Large intestine (tissue), 3 donors: ENCODE measurements around the gene PRKD1. TPM values are rescaled to one million over a fixed set of nuclear protein-coding genes. Genes with fewer than 3 reads are reported as not detected.
A peak's percentile ranks its signal among the peaks of the same experiment; 100 is the strongest.
"Not testable (repeated sequence)": the region's sequence is repeated elsewhere in the genome, so short reads cannot be mapped to it uniquely, and the experiment has no call there.

Experiments
- DNase-seq, 2 donors: peaks; one replicate each; pipeline versions ENCODE4 v3.0.0 to v3.0.0-alpha.2; 2013
- H3K27ac ChIP-seq: one replicate; pipeline ENCODE4 v1.5.1; 2013; ENCODE audit warnings: low read length
- H3K27me3 ChIP-seq: 2 replicates; pipeline ENCODE4 v1.6.1; 2013; ENCODE audit warnings: low read length; ENCODE audit not compliant: control insufficient read depth, insufficient read depth
- H3K36me3 ChIP-seq: 2 replicates; pipeline ENCODE4 v1.6.1; 2013; ENCODE audit warnings: low read length; ENCODE audit not compliant: control insufficient read depth, insufficient read depth
- H3K4me1 ChIP-seq: one replicate; pipeline ENCODE4 v1.6.1; 2013; ENCODE audit warnings: low read length; ENCODE audit not compliant: control insufficient read depth, insufficient read depth
- H3K4me3 ChIP-seq: one replicate; pipeline ENCODE4 v1.5.1; 2013; ENCODE audit warnings: low read length
- H3K9me3 ChIP-seq: one replicate; pipeline ENCODE4 v1.6.1; 2013; ENCODE audit warnings: mild to moderate bottlenecking, low read depth, low read length, moderate library complexity; ENCODE audit not compliant: control insufficient read depth
- WGBS: methylation state at CpG from one replicate; pipeline ENCODE4 v1.1.5; 2013; ENCODE audit warnings: low lambda C conversion rate; ENCODE audit not compliant: insufficient coverage; 5-methylcytosine and 5-hydroxymethylcytosine counted together
- polyA plus RNA-seq: library from polyadenylated mRNA; unstranded; fragments of 120-200 nt; gene quantifications from one replicate; pipeline ENCODE4 v1.2.1, GENCODE V29; 2013

The PRKD1 gene
- polyA plus RNA-seq, 1 donor, result 18.6 TPM

DNA sequence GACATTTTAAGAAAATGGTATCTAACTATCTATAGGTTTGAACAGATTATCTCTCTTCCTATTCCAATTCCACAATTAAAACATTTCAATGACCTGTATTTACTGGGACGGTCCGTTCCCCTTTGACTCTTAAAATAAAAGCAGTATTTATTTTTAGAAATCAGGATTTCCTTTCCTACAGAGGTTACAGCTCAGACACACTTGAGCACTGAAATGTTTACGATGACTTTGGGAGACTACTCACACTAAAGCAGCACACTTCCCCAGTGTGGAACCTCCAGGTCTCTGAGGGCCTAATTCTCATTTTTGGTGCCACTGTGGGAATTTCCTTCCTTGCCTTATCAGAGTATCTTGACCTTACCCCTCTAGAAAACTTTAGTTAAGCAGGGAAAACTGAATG is 181.8 kb downstream of the PRKD1 start:
- DNase-seq, result no peak
- Histone ChIP-seq H3K27me3 (no peaks in the 10 kb centered on the region), H3K27ac (no peak overlapping the region), H3K36me3 (no peaks in the 10 kb centered on the region), H3K4me1 (peaks cover 10% of the 10 kb centered on the region), H3K9me3 (no peaks in the 10 kb centered on the region), H3K4me3 (no peak overlapping the region)
- WGBS, result 79% methylated on average over 2 of the region's 3 CpGs

DNA sequence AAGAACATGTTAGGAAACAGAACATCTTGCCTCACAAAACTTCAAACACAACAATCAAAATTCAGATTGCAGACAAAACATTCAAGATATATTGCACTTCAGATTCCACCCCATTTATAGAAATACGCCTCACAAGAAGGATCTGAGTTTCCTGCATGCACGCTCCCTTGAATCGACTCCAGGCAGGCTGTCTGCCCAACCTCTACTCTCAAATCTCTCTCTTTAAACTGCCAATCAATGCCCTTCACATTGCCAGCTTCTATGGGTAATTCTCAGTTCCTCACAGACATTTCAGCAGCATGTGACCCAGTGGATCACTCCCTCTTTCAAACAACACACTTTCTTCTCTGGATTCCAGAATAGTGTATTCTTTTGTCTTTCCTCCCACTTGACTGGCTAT is 184.1 kb downstream of the PRKD1 start:
- Histone ChIP-seq H3K9me3 (no peaks in the 10 kb centered on the region), H3K27ac (no peak overlapping the region), H3K4me3 (no peak overlapping the region), H3K4me1 (peaks cover 3% of the 10 kb centered on the region), H3K36me3 (no peaks in the 10 kb centered on the region), H3K27me3 (no peaks in the 10 kb centered on the region)
- DNase-seq, result no peak
- no CpG with 5 or more reads among the region's 3 CpGs for WGBS

DNA sequence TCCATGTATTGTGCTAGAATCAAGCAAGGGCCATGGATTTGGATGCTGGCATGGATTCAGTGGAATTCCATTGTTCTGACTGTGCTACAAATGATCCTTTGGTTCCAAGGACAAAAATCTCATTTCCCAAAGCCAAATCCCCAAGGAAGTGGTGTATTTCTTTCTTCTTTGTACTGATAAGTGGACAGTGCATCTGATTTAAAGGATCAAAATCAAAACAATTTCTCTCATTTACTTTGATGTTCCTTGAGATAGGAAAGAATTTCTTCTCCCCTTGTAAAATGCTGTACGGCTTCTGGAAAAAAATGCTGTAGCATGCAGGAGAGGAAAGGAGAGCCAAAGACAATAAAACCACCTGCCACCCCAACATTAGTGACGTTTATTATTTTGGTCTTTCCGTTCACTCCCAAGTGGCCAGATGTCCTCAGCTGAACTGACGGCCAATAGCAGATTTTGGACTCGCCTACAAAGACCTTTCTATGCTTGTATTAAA is 185.7 kb downstream of the PRKD1 start:
- no CpG with 5 or more reads among the region's 5 CpGs for WGBS
- no peak for DNase-seq
- Histone ChIP-seq H3K4me1 (no peaks in the 10 kb centered on the region), H3K27me3 (no peaks in the 10 kb centered on the region), H3K9me3 (no peaks in the 10 kb centered on the region), H3K27ac (no peak overlapping the region), H3K4me3 (no peak overlapping the region), H3K36me3 (no peaks in the 10 kb centered on the region)

DNA sequence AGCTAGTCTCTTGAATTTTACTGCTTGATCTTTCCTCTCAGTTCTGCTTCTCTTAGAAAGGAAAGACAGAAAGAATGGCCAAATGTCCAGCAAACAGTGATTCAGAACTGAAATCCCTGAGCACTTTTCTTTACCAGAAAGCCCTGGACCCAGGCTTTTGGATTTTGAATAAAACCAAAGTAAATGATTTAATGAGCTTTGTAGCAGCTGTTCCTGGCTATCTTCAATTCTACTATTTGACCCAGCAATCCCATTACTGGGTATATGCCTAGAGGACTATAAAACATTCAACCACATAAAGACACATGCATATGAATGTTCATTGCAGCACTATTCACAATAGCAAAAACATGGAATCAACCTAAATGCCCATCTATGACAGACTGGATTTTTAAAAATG is 187.2 kb downstream of the PRKD1 start:
- Histone ChIP-seq H3K4me1 (no peaks in the 10 kb centered on the region), H3K27me3 (no peaks in the 10 kb centered on the region), H3K9me3 (no peaks in the 10 kb centered on the region), H3K27ac (no peak overlapping the region), H3K36me3 (no peaks in the 10 kb centered on the region), H3K4me3 (no peak overlapping the region)
- DNase-seq, result no peak

DNA sequence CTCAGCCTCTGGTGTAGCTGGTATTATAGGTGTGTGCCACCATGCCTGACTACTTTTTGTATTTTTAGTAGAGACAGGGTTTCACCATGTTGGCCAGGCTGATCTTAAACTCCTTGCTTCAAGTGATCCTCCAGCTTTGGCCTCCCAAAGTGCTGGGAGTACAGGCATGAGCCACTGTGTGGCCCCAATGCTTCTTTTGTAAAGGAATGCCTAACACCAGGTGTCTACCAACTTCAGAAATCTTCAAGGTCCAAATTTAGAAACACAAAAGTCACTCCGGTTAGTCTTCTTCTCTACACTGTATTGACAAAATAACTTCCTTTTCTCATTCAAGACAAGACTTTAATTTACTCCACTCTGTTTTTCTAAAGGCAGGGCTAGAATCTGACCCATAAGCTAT is 188.7 kb downstream of the PRKD1 start:
- Histone ChIP-seq H3K27ac (no peak overlapping the region), H3K27me3 (no peaks in the 10 kb centered on the region), H3K4me3 (no peak overlapping the region), H3K9me3 (no peaks in the 10 kb centered on the region), H3K36me3 (no peaks in the 10 kb centered on the region), H3K4me1 (no peaks in the 10 kb centered on the region)
- no peak for DNase-seq
- WGBS, result 71% methylated on average over 1 of the region's 1 CpG

DNA sequence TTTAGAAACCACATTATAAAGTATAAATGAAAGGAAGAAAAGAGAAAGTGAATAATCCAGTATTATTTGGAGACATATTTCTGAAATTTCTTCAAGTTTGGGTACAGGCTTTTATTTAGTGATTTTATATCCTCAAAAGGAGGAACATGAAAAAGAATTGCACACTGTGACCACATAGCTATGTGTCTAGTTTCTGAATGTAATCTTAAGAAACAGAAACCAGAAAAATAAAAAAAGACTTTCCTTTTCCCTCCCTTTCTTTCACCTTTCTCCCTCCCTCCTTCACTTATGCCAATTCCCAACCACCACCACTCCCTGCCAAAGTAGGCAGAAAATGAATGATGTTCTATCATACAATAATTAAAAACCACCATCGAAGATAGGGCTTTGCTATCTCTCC is 189.6 kb downstream of the PRKD1 start:
- H3K27ac ChIP-seq, result no peak overlapping the region
- no CpG with 5 or more reads among the region's 1 CpG for WGBS
- H3K9me3 ChIP-seq, result no peaks in the 10 kb centered on the region
- no peaks in the 10 kb centered on the region for H3K36me3 ChIP-seq
- no peak for DNase-seq
- H3K4me1 ChIP-seq, result no peaks in the 10 kb centered on the region
- H3K4me3 ChIP-seq, result no peak overlapping the region
- H3K27me3 ChIP-seq, result no peaks in the 10 kb centered on the region

DNA sequence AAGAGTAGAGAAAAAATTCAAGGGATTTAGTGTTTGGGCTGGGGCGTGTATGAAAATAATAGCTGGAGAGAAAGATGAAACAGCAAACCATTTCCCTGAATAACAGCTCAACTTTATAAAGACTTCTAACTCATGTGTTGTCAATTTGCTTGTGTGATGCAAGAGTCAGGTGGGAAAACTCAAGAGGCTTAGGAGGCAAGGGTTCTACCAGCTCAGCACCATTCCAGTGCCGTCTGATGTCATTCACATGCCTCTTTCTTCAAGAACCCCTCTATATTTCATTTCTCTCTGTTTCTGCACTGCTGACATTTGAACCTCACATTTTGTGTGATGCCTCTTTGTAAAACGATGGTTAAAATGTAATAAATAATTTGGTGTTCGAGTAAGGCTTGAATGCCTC is 192.2 kb downstream of the PRKD1 start:
- no peak for DNase-seq
- H3K4me1 ChIP-seq, result no peaks in the 10 kb centered on the region
- H3K36me3 ChIP-seq, result no peaks in the 10 kb centered on the region
- H3K4me3 ChIP-seq, result no peak overlapping the region
- H3K27me3 ChIP-seq, result no peaks in the 10 kb centered on the region
- 100% methylated on average over 1 of the region's 4 CpGs for WGBS
- no peak overlapping the region for H3K27ac ChIP-seq
- no peaks in the 10 kb centered on the region for H3K9me3 ChIP-seq

DNA sequence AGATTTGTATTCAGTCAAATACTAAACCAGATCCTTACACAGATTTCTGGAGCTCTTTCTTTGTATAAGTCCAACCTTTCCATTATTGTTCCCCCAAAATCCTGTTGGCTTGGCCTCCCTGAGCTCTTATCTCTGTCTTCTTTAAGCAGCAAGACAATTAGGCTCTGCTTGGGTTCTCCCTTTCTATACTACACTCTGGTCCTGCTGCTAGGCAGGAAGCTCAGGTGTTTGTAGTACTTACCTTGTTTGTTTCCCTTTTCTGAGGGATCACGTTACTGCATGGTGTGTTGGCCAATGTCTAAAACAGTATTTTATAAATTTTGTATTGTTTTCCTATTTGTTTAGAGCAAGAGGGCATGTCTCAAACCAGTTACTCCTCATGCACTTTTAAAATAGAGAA is 192.9 kb downstream of the PRKD1 start:
- Histone ChIP-seq H3K27me3 (no peaks in the 10 kb centered on the region), H3K27ac (no peak overlapping the region), H3K9me3 (no peaks in the 10 kb centered on the region), H3K4me1 (no peaks in the 10 kb centered on the region), H3K4me3 (no peak overlapping the region), H3K36me3 (no peaks in the 10 kb centered on the region)
- WGBS, result 50% methylated on average over 1 of the region's 1 CpG
- DNase-seq, result no peak

DNA sequence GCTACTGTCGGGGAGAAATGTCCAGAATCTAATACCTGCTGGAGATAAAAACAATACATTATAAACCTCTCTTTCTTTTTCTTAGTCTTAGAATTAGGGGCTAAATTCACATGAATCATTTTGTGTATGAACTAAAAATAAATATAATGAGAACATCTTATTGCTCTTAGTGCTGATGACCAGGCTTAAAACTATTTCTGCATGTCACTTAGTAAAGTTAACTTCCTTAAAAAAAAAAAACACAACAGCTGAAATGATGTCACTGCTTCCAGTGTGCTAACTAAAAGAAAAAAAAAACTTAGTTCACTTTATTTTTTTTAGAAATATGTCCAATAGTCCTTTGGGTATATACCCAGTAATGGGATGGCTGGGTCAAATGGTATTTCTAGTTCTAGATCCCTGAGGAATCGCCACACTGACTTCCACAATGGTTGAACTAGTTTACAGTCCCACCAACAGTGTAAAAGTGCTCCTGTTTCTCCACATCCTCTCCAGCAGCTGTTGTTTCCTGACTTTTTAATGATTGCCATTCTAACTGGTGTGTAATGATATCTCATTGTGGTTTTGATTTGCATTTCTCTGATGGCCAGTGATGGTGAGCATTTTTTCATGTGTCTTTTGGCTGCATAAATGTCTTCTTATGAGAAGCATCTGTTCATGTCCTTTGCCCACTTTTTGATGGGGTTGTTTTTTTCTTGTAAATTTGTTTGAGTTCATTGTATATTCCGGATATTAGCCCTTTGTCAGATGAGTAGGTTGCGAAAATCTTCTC is 200.9 kb downstream of the PRKD1 start:
- not testable (repeated sequence) for H3K4me1 ChIP-seq, DNase-seq, H3K27me3 ChIP-seq, H3K27ac ChIP-seq, H3K36me3 ChIP-seq, H3K9me3 ChIP-seq, H3K4me3 ChIP-seq
- no CpG with 5 or more reads among the region's 4 CpGs for WGBS

DNA sequence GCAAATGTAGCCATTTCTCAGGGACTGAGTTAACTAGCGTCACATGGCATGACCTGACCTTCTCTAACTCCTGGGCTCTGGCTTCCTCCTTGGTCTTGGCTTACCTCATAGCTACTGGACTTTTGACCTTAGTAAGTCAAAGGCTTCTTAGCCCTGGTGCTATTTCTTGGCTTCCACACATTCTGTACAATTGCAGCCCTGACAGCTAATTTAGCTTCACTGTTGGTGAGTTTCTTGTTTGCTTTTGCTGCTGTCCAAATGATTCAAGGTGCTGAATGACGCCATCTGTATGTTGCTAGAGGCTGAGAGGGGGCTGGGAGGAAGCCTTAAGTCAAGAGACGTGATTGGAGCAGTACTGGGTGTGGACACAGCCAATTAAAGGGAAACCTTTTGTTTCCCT is 202.7 kb downstream of the PRKD1 start:
- no peak overlapping the region for H3K4me3 ChIP-seq
- DNase-seq, result peak; percentile 54 to 79
- H3K4me1 ChIP-seq, result peaks cover 4% of the 10 kb centered on the region
- H3K27ac ChIP-seq, result peak overlapping the region; percentile 48
- H3K9me3 ChIP-seq, result no peaks in the 10 kb centered on the region
- no peaks in the 10 kb centered on the region for H3K27me3 ChIP-seq
- 0% methylated on average over 1 of the region's 3 CpGs for WGBS
- no peaks in the 10 kb centered on the region for H3K36me3 ChIP-seq

DNA sequence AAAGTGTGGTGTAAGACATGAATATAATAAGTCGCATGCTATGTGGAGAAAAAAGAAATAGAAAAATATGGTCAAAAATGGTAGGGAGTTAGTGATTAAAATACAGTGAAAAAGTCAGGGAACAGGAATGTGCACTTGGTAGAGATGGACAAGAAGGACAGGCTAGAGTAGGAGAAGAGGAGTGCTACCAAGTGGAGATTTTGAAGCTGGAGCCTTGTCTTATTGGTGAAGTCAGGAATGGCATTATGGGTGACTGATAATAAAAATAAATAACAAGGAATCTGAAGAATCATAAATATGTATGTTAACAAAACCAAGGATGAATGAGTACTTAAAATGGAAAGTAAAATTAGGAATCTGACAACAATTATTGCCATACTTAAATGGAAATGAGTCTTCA is 204.8 kb downstream of the PRKD1 start:
- Histone ChIP-seq H3K4me1 (peaks cover 4% of the 10 kb centered on the region), H3K27me3 (no peaks in the 10 kb centered on the region), H3K4me3 (no peak overlapping the region), H3K9me3 (no peaks in the 10 kb centered on the region), H3K36me3 (no peaks in the 10 kb centered on the region), H3K27ac (no peak overlapping the region)
- no peak for DNase-seq
- 93% methylated on average over 1 of the region's 1 CpG for WGBS
